HG03135 (cell line): Measurements from ENCODE around the gene AHRR.

ENCODE experiments used
- ATAC-seq: cut with Tn5 transposase; IDR thresholded peaks from one replicate; pipeline ENCODE4 v1.9.1; 2021; ENCODE audit warnings: mild to moderate bottlenecking, moderate library complexity; ENCODE audit not compliant: unreplicated experiment

Gene AHRR

DNA sequence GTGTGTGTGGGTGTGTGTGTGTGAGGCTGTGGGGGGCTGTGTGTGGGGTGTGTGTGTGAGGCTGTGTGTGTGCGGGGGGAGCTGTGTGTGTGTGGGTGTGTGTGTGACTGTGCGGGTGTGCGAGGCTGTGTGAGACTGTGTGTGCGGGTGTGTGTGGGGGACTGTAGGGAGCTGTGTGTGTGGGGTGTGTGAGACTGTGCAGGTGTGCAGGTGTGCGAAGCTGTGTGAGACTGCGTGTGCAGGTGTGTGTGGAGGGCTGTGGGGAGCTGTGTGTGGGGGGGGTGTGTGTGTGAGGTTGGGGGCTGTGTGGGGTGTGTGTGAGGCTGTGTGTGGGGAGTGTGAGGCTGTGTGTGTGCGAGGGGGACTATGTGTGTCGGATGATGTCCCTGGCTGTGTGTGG lies 23.2 kb downstream of the AHRR start:
- no peak for ATAC-seq

DNA sequence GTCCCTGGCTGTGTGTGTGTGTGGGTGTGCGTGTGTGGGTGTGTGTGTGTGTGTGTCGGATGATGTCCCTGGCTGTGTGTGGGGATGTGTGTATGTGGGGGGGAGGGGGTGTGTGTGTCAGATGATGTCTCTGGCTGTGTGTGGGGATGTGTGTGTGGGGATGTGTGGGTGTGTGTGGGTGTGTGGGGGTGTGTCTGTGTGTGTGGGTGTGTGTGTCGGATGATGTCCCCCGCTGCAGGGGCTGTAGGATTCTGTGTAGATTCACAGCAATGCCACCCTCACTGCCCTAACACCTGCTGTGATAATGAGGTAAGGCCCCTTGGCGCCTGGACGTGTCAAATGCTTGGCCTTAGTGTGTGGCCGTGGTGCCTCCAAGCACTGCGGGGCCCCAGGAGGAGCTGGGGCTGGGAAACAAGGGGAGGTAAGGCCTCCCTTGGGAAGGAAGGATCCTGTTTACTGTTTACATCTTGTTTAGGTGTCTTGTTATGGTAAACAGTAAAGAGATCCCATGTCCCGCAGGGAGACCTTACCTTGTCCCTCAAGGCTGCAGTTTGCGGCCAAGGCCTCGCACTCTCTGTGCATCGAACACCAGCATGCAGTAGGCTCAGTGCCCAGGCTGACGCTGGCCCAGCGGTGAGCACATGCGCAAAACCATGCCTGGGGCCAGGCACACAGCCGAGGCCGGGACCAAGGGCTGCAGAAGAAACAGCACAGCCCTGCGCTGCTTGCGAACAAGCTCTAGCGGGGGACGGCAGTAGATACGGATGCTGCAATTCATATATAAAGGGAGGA lies 24.1 kb downstream of the AHRR start:
- ATAC-seq, result no peak

DNA sequence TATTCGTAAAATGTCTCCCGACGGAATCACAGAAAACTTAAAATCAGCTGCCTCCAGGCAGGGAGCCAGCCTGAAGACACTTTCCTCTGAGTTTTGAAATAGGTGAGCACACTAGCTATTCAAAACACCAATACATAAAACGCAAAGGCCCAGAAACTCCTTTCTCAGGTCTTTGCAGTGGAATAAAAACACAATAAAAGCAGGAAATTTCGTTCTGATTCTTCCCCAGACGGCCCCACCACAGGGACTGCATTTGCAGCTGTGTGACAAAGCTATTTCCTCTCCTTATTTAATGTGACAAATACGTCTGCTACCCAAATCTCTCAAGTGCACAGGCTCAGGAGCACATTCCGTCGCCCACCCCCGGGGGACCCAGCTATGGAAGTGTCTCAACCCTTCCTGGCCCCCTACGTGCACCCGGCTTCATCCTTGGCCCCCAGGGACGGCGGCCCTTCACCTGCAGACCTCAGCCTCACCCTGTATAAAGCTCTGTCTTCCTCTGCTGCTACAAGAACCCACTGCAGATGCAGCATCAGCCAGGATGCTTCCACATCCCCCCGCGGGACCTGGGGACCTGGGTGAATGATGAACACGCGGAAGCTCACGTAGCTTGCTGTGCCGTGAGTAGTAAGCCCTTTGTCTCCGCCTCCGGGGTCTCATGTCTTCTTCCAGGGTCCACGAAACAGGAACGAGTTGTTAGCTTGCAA lies 24.9 kb downstream of the AHRR start:
- ATAC-seq, result no peak

DNA sequence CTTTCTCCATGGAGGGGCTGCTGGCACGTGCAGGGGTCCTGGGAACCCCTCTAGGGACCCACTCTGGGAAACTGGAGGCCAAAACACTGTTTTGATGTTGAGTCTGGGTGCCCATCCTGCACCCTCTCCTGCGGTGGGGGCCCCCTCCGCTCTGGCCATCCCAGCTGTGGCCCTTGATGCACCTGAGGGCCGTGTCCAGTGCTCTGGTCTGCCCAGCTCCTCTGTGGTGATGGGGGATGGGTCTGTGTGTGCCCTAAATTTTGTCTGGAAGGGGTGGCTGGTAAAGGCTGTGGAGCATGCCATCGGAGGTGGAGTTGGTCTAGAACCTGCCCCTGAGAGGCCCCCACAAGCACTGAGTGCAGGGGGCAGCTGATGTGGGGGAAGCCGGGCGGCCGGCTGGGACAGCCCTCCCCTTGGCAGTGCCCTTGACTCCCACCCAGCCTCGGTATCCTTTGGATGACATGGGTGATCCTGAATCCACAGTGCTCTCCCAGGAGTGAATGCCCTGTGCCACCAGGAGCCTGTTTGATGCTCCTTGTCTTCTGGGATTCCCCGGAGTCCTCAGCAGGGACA lies 26.3 kb downstream of the AHRR start:
- no peak for ATAC-seq

DNA sequence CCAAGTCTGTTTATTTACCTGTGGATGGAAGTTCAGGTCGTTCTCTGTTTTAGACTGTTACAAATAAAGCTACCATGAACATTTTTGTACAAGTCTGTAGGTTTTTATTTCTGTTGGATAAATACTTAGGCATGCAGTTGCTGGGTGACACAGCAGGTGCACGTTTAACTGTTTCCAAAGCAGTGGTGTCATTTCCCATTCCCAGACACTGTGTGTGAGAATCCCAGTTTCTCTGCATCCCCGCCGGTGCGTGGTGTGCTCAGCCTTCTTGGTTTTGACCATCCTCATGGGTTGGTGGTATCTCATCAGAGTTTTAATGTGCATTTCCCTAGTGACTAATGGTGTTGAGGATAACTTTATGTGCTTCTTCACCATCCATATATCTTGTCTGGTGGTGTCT lies 27.2 kb downstream of the AHRR start:
- no peak for ATAC-seq

DNA sequence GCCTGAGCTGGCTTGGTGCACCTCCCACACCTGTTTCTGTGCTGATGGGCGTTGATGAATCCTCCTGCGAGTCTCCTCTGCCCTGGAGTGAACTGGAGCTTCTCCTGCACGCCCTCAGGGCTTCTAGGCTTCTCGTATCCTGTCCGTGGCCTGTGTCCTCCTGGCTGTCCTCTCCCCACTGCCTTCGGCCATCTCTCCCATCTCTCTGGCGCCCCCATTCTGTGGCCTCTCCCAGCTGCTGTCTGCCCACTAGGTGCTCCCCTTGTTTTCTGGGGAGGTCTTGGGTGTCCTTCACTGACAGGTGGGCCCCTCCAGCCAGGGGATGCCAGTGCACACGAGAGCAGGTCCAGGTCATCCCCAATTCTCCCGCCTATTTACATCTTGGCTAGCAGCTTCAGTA lies 28.8 kb downstream of the AHRR start:
- ATAC-seq, result no peak

DNA sequence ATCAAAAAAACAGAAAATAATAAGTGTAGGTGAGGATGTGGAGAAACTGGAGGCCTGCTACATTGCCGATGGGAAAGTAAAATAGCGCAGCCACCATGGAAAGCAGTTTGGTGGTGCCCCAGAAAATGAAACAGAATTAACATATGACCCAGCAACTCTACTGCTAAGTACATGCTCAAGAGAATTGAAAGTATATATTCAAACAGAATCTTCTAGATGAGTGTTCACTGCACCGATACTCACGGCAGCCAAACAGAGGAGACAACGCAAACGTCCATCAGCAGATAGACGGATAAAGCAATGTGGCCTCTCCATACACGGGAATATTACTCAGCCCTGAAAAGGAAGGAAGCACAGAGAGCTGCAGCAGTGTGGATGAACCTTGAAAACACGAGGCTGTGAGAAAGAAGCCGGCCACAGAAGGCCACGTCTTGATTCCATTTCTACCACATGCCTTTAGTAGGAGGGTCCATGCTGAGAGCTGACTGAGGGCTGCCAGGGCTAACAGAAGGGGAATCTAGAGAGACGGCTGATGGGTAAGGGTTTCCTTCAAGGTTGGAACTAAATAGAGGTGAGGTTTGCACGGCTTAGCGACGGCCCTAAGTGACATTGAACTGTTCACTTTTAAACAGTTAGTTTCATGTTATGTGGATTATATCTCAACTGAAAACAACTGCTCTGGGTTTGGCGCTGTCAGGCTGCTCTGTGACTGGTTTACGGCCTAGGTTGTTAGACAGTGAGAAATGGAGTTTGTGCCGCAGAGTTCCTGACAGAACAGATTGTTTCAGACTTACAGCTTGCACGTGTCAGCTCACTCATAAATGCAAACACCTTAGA lies 29.8 kb downstream of the AHRR start:
- ATAC-seq, result no peak

DNA sequence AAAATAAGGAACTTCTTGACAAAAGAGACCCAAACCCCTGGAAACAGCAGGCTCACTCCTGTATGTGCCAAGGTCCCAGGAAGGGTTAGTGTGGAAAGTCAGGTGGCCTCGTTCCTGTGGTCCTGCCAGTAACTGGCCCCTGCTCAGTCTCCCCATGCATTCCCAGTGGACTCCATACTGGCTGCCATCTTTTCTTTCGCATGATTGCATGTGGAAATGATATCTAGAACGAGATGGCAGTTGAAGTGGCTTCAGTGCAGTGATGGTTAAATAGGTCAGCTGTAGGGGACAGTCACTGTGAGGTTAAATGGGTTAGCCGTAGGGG lies 30.4 kb downstream of the AHRR start:
- no peak for ATAC-seq

DNA sequence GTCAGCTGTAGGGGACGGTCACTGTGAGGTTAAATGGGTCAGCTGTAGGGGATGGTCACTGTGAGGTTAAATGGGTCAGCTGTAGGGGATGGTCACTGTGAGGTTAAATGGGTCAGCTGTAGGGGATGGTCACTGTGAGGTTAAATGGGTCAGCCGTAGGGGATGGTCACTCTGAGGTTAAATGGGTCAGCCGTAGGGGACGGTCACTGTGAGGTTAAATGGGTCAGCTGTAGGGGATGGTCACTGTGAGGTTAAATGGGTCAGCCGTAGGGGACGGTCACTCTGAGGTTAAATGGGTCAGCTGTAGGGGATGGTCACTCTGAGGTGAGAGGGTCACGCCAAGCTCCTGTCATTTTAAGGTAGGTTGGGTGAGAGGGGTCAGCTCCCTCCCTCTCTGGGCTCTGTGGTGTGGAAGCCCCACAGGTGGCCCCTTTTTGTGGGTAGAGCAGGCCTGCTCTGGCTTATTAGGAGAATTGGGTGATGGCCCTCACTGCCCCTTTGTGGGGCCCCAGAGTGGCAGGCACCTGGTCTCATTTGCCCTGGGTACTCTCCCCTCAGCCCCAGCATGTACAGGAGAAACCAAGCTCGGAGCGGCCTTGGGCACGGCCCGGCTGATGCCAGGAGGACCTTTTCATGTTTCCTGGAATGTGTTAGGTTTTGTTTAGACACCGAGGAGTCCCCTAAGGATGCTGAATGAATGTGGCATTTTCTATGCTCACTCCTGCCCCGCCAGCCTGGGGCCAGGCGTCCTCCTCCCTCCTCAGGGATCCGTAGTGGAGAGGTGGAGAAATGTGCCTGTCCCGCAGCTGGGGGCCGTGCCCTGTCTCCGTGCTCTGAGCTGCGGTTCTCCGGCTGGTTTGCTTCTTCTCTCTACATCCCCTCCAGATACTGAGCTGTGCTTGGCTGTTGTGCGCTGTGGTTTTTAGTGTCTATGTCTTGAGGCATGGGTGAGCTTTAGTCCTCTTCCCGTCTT lies 31.4 kb downstream of the AHRR start:
- ATAC-seq, result no peak

DNA sequence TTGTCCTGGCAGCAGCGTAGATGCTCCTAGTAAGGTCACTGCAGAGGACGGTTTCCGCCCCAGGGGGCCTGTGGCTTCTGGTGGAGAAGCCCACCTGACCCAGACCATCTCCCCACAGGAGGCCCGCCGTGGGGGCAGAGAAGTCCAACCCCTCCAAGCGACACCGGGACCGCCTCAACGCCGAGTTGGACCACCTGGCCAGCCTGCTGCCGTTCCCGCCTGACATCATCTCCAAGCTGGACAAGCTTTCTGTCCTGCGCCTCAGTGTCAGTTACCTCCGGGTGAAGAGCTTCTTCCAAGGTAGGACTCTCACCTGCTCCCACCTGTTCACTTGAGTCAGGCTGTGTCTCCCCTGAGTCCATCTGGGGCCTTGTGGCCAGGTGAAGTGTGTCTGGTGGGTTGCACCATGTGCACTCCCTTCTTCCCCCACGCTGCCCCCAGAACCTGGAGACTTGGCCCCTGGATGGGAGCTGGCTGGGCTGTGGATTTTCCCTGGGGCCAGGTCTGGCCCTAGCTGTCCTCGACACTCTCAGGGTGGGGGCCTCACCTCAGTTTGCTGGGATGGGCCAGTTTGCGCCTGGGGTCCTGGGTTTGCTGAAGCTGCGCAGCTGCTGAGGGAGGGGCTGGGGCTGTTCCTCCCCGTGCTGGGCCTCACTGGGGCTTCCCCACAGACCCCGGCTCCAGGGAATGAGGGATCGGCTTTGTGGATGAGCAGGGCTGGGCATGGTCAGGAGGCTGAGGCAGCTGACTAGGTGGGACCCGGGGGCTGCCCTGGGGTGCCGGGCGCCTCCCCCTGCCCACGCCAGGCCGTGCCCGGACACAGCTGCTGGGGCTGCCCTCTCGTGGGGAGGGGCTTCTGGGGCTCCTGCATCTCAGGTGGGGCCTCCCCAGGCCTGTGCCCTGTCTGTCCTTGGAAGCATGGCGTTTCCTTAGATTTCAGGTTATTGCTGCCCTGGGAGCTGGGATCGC lies 32.4 kb downstream of the AHRR start:
- ATAC-seq, result no peak

DNA sequence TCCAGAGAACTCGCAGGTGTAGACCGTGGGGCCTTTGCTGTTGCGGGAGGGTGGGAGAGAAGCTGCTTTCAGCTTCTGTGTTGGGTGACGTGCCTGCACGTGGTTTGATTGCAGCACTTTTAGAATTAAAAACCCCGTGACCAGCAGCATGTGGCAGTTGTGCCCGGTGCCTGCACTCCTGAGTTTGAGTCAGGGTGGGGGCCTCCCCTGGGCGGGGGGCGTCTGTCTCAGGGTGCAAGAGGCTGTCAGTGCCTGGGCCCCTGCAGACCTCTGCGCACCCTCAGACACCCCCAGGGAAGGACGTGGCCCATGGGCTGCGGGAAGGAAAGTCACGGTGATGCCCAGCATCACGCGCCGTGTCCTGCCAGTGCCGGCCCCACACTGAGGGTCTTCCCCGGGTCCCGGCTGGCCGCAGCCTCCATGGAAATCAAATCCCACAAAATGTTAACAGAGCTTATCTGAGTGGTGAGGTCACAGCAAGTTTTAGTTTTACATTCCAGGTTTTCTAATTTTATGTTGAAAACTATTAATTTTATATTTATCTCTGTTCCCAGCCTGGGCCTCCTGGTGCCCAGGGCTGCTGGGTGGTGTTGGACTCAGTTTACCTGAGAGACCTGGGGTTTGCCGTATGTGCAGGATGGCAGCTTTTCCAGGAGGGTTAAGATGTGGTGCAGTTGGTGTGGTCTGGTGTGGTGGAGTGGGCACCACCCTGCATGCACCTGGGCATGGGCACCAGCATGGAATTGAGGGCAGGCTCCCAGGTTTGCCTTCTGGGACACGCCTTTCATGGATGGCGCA lies 33.3 kb downstream of the AHRR start:
- ATAC-seq, result no peak

DNA sequence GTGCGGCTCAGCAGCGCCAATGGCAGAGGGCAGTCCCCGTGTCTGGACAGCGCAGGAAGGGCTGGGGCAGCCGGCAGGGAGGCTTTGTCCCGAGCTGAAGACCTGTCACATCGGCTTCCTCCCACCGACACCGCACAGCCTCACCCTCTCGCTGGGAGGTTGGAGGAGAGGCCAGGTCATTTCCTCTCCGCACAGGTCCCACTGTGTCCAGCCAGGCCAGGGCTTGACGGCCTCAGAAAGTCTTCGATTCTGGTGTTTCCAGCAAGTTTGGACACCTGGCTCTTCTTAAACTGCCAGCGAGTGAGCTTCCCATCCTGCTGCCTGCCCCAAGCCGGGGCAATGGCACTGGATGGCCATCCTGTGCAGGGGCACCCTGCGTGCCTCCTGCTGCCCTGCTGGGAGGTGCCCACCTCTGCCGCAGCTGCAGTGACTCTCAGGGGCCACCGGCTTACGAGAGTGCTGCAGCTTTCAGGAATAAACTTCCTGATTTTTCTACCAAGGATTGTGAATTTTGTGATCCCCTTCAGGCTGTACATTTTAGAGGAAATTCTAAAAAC lies 33.9 kb downstream of the AHRR start:
- no peak for ATAC-seq

DNA sequence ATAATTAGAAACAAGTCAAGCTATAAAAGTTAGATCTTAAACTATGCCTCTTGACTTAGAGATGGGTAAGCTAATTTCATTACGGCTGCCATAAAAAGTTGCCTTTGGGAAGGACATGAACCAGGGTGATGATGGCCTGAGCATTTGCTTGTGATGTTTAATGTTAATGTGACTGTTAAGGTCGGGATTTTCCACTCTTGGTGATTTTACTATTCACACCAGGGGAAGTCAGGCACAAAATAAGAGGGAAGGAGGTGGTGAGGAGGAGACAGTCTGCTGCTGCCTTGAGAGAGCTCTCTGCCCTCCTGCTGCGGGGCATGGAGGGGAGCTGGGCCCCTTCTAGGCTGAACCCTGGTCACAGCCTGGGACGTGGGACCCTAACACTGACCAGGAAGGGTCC lies 34.4 kb downstream of the AHRR start:
- no peak for ATAC-seq

DNA sequence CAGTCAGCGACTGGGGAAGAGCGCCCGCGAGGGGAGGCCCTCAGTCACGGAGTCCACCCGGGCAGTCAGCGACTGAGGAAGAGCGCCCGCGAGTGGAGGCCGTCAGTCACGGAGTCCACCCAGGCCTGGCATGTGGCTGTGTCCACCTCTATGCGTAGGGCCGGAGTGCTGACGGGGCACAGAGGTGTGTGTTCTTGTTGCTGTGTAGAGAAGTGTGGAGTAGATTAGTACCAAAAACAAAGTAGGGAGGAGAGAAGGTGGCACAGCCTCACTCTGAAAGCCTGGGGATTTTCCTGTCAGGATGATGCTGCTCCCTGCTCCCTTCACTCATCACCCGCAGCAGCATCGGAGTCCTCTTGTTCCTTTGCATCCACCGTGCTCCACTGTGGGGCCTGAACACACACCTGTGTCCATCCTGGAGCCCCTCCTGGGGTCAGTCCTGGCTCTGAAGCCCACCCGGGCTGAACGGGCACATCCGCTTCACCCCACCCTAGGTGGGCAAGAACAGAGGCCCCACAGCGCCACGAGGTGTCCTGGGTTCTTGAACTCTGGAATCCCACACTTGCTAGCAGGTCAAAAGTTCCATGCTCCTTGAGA lies 37.9 kb downstream of the AHRR start:
- ATAC-seq, result no peak

DNA sequence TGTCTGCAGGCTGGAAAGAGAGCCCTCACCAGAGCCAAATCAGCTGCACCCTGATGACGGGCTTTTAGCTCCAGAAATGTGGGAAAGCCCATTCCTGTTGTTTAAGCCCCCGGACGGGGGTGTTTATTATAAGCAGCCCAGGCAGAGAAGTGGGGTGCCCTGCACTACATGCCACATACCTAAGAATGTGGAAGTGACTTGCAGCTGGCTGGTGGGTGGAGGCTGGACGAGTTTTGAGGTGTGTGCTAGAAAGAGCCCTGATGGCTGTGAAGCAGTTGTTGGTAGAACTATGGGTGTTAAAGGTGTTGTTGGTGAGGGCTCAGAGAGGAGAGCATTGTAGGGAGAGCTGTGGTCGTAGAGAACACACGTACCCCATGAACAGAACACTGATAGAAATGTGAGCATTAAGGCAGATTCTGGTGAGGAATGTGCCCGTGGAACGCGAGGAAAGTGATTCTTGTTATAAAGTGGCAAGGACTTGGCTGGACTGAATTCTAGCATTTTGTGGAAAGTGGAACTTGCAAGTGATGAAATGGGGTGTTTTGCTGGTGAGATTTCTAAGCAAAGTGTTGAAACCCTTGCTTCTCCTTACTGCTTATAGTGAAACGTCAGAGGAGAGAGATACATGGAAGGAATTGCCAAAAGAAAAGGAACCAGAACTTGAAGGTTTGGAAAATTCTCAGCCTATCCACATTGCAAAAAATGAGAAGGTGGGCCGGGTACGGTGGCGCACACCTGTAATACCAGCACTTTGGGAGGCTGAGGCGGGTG lies 38.9 kb downstream of the AHRR start:
- no peak for ATAC-seq

DNA sequence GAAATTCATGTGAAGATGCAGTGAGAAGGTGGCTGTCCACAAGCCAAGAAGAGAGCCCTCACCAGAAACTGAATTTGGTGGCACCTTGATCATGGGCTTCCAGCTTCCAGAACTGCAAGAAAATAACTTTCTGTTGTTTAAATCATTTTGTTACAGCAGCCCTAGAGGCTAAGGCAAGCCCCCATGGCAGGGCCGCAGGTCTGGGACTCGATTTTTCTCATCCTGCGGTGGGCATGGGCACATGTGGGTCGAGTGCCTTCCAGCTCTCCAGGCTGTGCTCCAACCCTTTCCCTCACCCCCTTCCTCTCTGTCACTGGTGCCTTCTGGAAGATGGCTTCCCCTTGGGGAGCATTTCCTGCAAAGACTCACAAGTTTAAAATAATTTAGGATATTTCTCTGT lies 40.7 kb downstream of the AHRR start:
- no peak for ATAC-seq
